Esophagus squamous epithelium (tissue), 5 donors: ENCODE results near the gene HSF5. TPM values are rescaled to one million over a fixed set of nuclear protein-coding genes. Genes with fewer than 3 reads are reported as not detected.
A peak's percentile ranks its signal among the peaks of the same experiment; 100 is the strongest.

Source experiments
- DNase-seq: peaks from one replicate; lab custom pipeline; 2025; lab: John Stamatoyannopoulos, UW
- H3K27ac ChIP-seq, 4 donors: fragments of 200-600 bp; sonication (generic); one replicate each; pipeline ENCODE4 v1.5.1; 2016 to 2019; ENCODE audit warnings: mild to moderate bottlenecking in 1 of 4
- H3K27me3 ChIP-seq, 4 donors: fragments of 200-600 bp; sonication (generic); 1 replicate in 3 of 4; 2 replicates in 1 of 4; pipeline versions ENCODE4 v1.5.1 to v1.6.0; 2017 to 2021; ENCODE audit warnings: antibody characterized with exemption in 1 of 4
- H3K36me3 ChIP-seq, 3 donors: fragments of 200-600 bp; sonication (generic); one replicate each; pipeline ENCODE4 v1.5.1; 2016 to 2019
- H3K4me1 ChIP-seq, 3 donors: fragments of 200-600 bp; sonication (generic); one replicate each; pipeline ENCODE4 v1.5.1; 2017 to 2019
- H3K4me3 ChIP-seq, 4 donors: fragments of 200-600 bp; sonication (generic); 1 replicate in 3 of 4; 2 replicates in 1 of 4; pipeline ENCODE4 v1.5.1; 2016 to 2019; ENCODE audit warnings: mild to moderate bottlenecking in 2 of 4, moderate library complexity in 1 of 4
- H3K9me3 ChIP-seq, 3 donors: fragments of 200-600 bp; sonication (generic); one replicate each; pipeline ENCODE4 v1.5.1; 2016 to 2019
- CTCF ChIP-seq, 6 experiments: fragments of 450-650 bp in 4 of 6; fragments of 200-600 bp in 2 of 6; sonication (generic) in 2 of 6; IDR thresholded peaks; one replicate each; pipeline ENCODE4 v1.5.1; 2016 to 2019; ENCODE audit warnings: antibody characterized with exemption in 6 of 6, mild to moderate bottlenecking in 4 of 6, moderate library complexity in 4 of 6
- POLR2A ChIP-seq, 4 donors: fragments of 450-650 bp; IDR thresholded peaks; one replicate each; pipeline ENCODE4 v1.6.1; 2017; ENCODE audit warnings: antibody characterized with exemption in 4 of 4, mild to moderate bottlenecking in 4 of 4, moderate library complexity in 3 of 4
- WGBS, 2 donors: methylation state at CpG; one replicate each; pipeline ENCODE4 v1.1.5; 2018; 5-methylcytosine and 5-hydroxymethylcytosine counted together
- intact Hi-C: fragments of 100-400 bp; cut with DNase I; formaldehyde crosslinking; loops from one replicate; pipeline ENCODE4 v1.15.0; 2022
- total RNA-seq, 4 donors: library from RNA; depleted of rRNA; stranded (reverse); fragments of >200 nt; gene quantifications; one replicate each; pipeline ENCODE4 v1.1.0, GENCODE V29; 2016
- donor health status: DM: yes; HTN: yes; CAD: no.

HSF5 gene
- total RNA-seq, 4 donors from 2014 or later: under 0.01 TPM; not detected in 3

- Histone ChIP-seq H3K27me3 (no peaks in the 10 kb centered on the region), H3K4me1 (peaks cover 3 to 37% (median 4%) of the 10 kb centered on the region in 3 donors), H3K9me3 (no peaks in the 10 kb centered on the region), H3K36me3 (peaks cover 0 to 13% (median 0%) of the 10 kb centered on the region in 3 donors), H3K4me3 (no peak overlapping the region), H3K27ac (no peak overlapping the region)
- WGBS, 2 donors: 79 to 92% methylated on average over 2 of the region's 2 CpGs
- no peak for TF ChIP-seq POLR2A (IDR thresholded peaks at IDR 0.05)
- intact Hi-C loops: no loop called here
- no peak for DNase-seq
Measured at GRCh38 chr17:58375811-58376210, 112.4 kb downstream of the HSF5 start.

GRCh38 chr17:58375256-58375655 lies 113.0 kb downstream of the HSF5 start:
- Histone ChIP-seq H3K27me3 (no peaks in the 10 kb centered on the region), H3K4me3 (no peak overlapping the region), H3K27ac (no peak overlapping the region), H3K4me1 (peaks cover 3 to 40% (median 4%) of the 10 kb centered on the region in 3 donors), H3K36me3 (peaks cover 0 to 18% (median 0%) of the 10 kb centered on the region in 3 donors), H3K9me3 (no peaks in the 10 kb centered on the region)
- DNase-seq: no peak
- 83 to 84% methylated on average over 5 of the region's 5 CpGs for WGBS, 2 donors
- intact Hi-C loops: no loop called here
- TF ChIP-seq CTCF (IDR thresholded peaks at IDR 0.05) (no peak), POLR2A (IDR thresholded peaks at IDR 0.05) (no peak)

- Histone ChIP-seq H3K4me1 (peaks cover 3 to 53% (median 8%) of the 10 kb centered on the region in 3 donors), H3K27ac (no peak overlapping the region), H3K36me3 (peaks cover 0 to 18% (median 0%) of the 10 kb centered on the region in 3 donors), H3K9me3 (no peaks in the 10 kb centered on the region), H3K27me3 (no peaks in the 10 kb centered on the region), H3K4me3 (no peak overlapping the region)
- no peak for DNase-seq
- WGBS, 2 donors: 97 to 100% methylated on average over 1 of the region's 1 CpG
- no peak for TF ChIP-seq POLR2A (IDR thresholded peaks at IDR 0.05)
- no peak for TF ChIP-seq CTCF (IDR thresholded peaks at IDR 0.05)
- intact Hi-C loops: no loop called here
Measured at GRCh38 chr17:58373923-58374322, 114.3 kb downstream of the HSF5 start.

GRCh38 chr17:58373003-58373402 lies 115.2 kb downstream of the HSF5 start:
- no peak overlapping the region for H3K27ac ChIP-seq
- peaks cover 3 to 60% (median 8%) of the 10 kb centered on the region in 3 donors for H3K4me1 ChIP-seq
- 84 to 86% methylated on average over 5 of the region's 5 CpGs for WGBS, 2 donors
- no peak for DNase-seq
- no peak for TF ChIP-seq POLR2A (IDR thresholded peaks at IDR 0.05)
- peaks cover 0 to 18% (median 0%) of the 10 kb centered on the region in 3 donors for H3K36me3 ChIP-seq
- no peaks in the 10 kb centered on the region for H3K9me3 ChIP-seq
- no peaks in the 10 kb centered on the region for H3K27me3 ChIP-seq
- intact Hi-C loops: no loop called here
- H3K4me3 ChIP-seq: no peak overlapping the region

GRCh38 chr17:58371300-58371950 lies 116.8 kb downstream of the HSF5 start:
- WGBS, 2 donors: 68 to 84% methylated on average over 5 of the region's 6 CpGs
- peaks cover 0 to 18% (median 0%) of the 10 kb centered on the region in 3 donors for H3K36me3 ChIP-seq
- no peak for TF ChIP-seq POLR2A (IDR thresholded peaks at IDR 0.05)
- no peak for TF ChIP-seq CTCF (IDR thresholded peaks at IDR 0.05)
- no peaks in the 10 kb centered on the region for H3K9me3 ChIP-seq
- intact Hi-C loops: no loop called here
- no peak overlapping the region for H3K27ac ChIP-seq
- no peak for DNase-seq
- H3K4me3 ChIP-seq: no peak overlapping the region
- no peaks in the 10 kb centered on the region for H3K27me3 ChIP-seq
- H3K4me1 ChIP-seq: peaks cover 2 to 60% (median 6%) of the 10 kb centered on the region in 3 donors

- no peaks in the 10 kb centered on the region for H3K9me3 ChIP-seq
- H3K27me3 ChIP-seq: no peaks in the 10 kb centered on the region
- H3K4me3 ChIP-seq: no peak overlapping the region
- intact Hi-C loops: no loop called here
- 79 to 80% methylated on average over 9 of the region's 9 CpGs for whole genome bisulfite sequencing, 2 donors
- H3K4me1 ChIP-seq: peaks cover 7 to 60% (median 12%) of the 10 kb centered on the region in 3 donors
- peak overlapping the region in 1 of 4 donors; percentile 79 for H3K27ac ChIP-seq
- no peak for DNase-seq
- TF ChIP-seq CTCF (IDR thresholded peaks at IDR 0.05) (no peak), POLR2A (IDR thresholded peaks at IDR 0.05) (no peak)
- peaks cover 0 to 18% (median 0%) of the 10 kb centered on the region in 3 donors for H3K36me3 ChIP-seq
Measured at GRCh38 chr17:58370716-58371115, 117.5 kb downstream of the HSF5 start.
